Measurements from ENCODE around the gene TNFSF15.

Gene TNFSF15

GRCh38 chr9:114803479-114804265, 2.2 kb downstream of the TNFSF15 start:
- no peaks in the 10 kb centered on the region for H3K36me3 ChIP-seq (ENCODE audit: control insufficient read depth, insufficient read depth, low read length)
- H3K4me1 ChIP-seq (ENCODE audit: control insufficient read depth, insufficient read depth, low read length, poor library complexity, severe bottlenecking): peaks cover 24% of the 10 kb centered on the region
- H3K27ac ChIP-seq (ENCODE audit: low read depth, low read length, severe bottlenecking): no peak overlapping the region
- 88 to 91% methylated on average over 1 of the region's 1 CpG for WGBS, 2 experiments (ENCODE audit: insufficient coverage in 2 of 2)
- no peak overlapping the region for H3K4me3 ChIP-seq (ENCODE audit: extremely low read depth, insufficient read depth, low read length, poor library complexity, severe bottlenecking)
- no peaks in the 10 kb centered on the region for H3K9me3 ChIP-seq (ENCODE audit: control insufficient read depth, low read length)

- WGBS, 2 experiments (ENCODE audit: insufficient coverage in 2 of 2): 100% methylated on average over 1 of the region's 2 CpGs; no CpG with 5 or more reads in 1 of the 2 experiments
- Histone ChIP-seq H3K9me3 (ENCODE audit: control insufficient read depth, low read length) (no peaks in the 10 kb centered on the region), H3K27ac (ENCODE audit: low read depth, low read length, severe bottlenecking) (no peak overlapping the region), H3K4me3 (ENCODE audit: extremely low read depth, insufficient read depth, low read length, poor library complexity, severe bottlenecking) (no peak overlapping the region), H3K4me1 (ENCODE audit: control insufficient read depth, insufficient read depth, low read length, poor library complexity, severe bottlenecking) (peaks cover 14% of the 10 kb centered on the region), H3K36me3 (ENCODE audit: control insufficient read depth, insufficient read depth, low read length) (no peaks in the 10 kb centered on the region)
Measured at GRCh38 chr9:114799925-114800324, 5.9 kb downstream of the TNFSF15 start.

- H3K27ac ChIP-seq (ENCODE audit: low read depth, low read length, severe bottlenecking): no peak overlapping the region
- WGBS, 2 experiments (ENCODE audit: insufficient coverage in 2 of 2): 42 to 44% methylated on average over 3 to 4 of the region's 5 CpGs
- H3K4me1 ChIP-seq (ENCODE audit: control insufficient read depth, insufficient read depth, low read length, poor library complexity, severe bottlenecking): peaks cover 14% of the 10 kb centered on the region
- no peak overlapping the region for H3K4me3 ChIP-seq (ENCODE audit: extremely low read depth, insufficient read depth, low read length, poor library complexity, severe bottlenecking)
- H3K36me3 ChIP-seq (ENCODE audit: control insufficient read depth, insufficient read depth, low read length): no peaks in the 10 kb centered on the region
- no peaks in the 10 kb centered on the region for H3K9me3 ChIP-seq (ENCODE audit: control insufficient read depth, low read length)
Measured at GRCh38 chr9:114799441-114799840, 6.4 kb downstream of the TNFSF15 start.

GRCh38 chr9:114798780-114799427, 6.9 kb downstream of the TNFSF15 start:
- H3K36me3 ChIP-seq (ENCODE audit: control insufficient read depth, insufficient read depth, low read length): no peaks in the 10 kb centered on the region
- H3K27ac ChIP-seq (ENCODE audit: low read depth, low read length, severe bottlenecking): no peak overlapping the region
- peaks cover 14% of the 10 kb centered on the region for H3K4me1 ChIP-seq (ENCODE audit: control insufficient read depth, insufficient read depth, low read length, poor library complexity, severe bottlenecking)
- H3K4me3 ChIP-seq (ENCODE audit: extremely low read depth, insufficient read depth, low read length, poor library complexity, severe bottlenecking): no peak overlapping the region
- H3K9me3 ChIP-seq (ENCODE audit: control insufficient read depth, low read length): no peaks in the 10 kb centered on the region
- WGBS, 2 experiments (ENCODE audit: insufficient coverage in 2 of 2): 83% methylated on average over 1 of the region's 2 CpGs; no CpG with 5 or more reads in 1 of the 2 experiments

GRCh38 chr9:114798101-114798500, 7.7 kb downstream of the TNFSF15 start:
- Histone ChIP-seq H3K4me1 (ENCODE audit: control insufficient read depth, insufficient read depth, low read length, poor library complexity, severe bottlenecking) (peaks cover 10% of the 10 kb centered on the region), H3K27ac (ENCODE audit: low read depth, low read length, severe bottlenecking) (no peak overlapping the region), H3K9me3 (ENCODE audit: control insufficient read depth, low read length) (no peaks in the 10 kb centered on the region), H3K4me3 (ENCODE audit: extremely low read depth, insufficient read depth, low read length, poor library complexity, severe bottlenecking) (no peak overlapping the region), H3K36me3 (ENCODE audit: control insufficient read depth, insufficient read depth, low read length) (no peaks in the 10 kb centered on the region)
- 100% methylated on average over 1 of the region's 1 CpG; no CpG with 5 or more reads in 1 of the 2 experiments for WGBS, 2 experiments (ENCODE audit: insufficient coverage in 2 of 2)

GRCh38 chr9:114792396-114792795, 13.4 kb downstream of the TNFSF15 start:
- H3K27ac ChIP-seq (ENCODE audit: low read depth, low read length, severe bottlenecking): no peak overlapping the region
- H3K4me3 ChIP-seq (ENCODE audit: extremely low read depth, insufficient read depth, low read length, poor library complexity, severe bottlenecking): no peak overlapping the region
- H3K9me3 ChIP-seq (ENCODE audit: control insufficient read depth, low read length): no peaks in the 10 kb centered on the region
- H3K36me3 ChIP-seq (ENCODE audit: control insufficient read depth, insufficient read depth, low read length): no peaks in the 10 kb centered on the region
- no peaks in the 10 kb centered on the region for H3K4me1 ChIP-seq (ENCODE audit: control insufficient read depth, insufficient read depth, low read length, poor library complexity, severe bottlenecking)
- 81 to 83% methylated on average over 4 of the region's 4 CpGs for WGBS, 2 experiments (ENCODE audit: insufficient coverage in 2 of 2)

GRCh38 chr9:114791736-114792135, 14.1 kb downstream of the TNFSF15 start:
- WGBS, 2 experiments (ENCODE audit: insufficient coverage in 2 of 2): 86 to 90% methylated on average over 1 of the region's 2 CpGs
- Histone ChIP-seq H3K9me3 (ENCODE audit: control insufficient read depth, low read length) (no peaks in the 10 kb centered on the region), H3K4me3 (ENCODE audit: extremely low read depth, insufficient read depth, low read length, poor library complexity, severe bottlenecking) (no peak overlapping the region), H3K27ac (ENCODE audit: low read depth, low read length, severe bottlenecking) (no peak overlapping the region), H3K36me3 (ENCODE audit: control insufficient read depth, insufficient read depth, low read length) (no peaks in the 10 kb centered on the region), H3K4me1 (ENCODE audit: control insufficient read depth, insufficient read depth, low read length, poor library complexity, severe bottlenecking) (no peaks in the 10 kb centered on the region)

GRCh38 chr9:114791312-114791711, 14.5 kb downstream of the TNFSF15 start:
- H3K4me3 ChIP-seq (ENCODE audit: extremely low read depth, insufficient read depth, low read length, poor library complexity, severe bottlenecking): no peak overlapping the region
- no peak overlapping the region for H3K27ac ChIP-seq (ENCODE audit: low read depth, low read length, severe bottlenecking)
- H3K9me3 ChIP-seq (ENCODE audit: control insufficient read depth, low read length): no peaks in the 10 kb centered on the region
- no peaks in the 10 kb centered on the region for H3K4me1 ChIP-seq (ENCODE audit: control insufficient read depth, insufficient read depth, low read length, poor library complexity, severe bottlenecking)
- H3K36me3 ChIP-seq (ENCODE audit: control insufficient read depth, insufficient read depth, low read length): no peaks in the 10 kb centered on the region

- H3K4me3 ChIP-seq (ENCODE audit: extremely low read depth, insufficient read depth, low read length, poor library complexity, severe bottlenecking): no peak overlapping the region
- 72 to 79% methylated on average over 4 to 5 of the region's 6 CpGs for WGBS, 2 experiments (ENCODE audit: insufficient coverage in 2 of 2)
- no peaks in the 10 kb centered on the region for H3K4me1 ChIP-seq (ENCODE audit: control insufficient read depth, insufficient read depth, low read length, poor library complexity, severe bottlenecking)
- H3K36me3 ChIP-seq (ENCODE audit: control insufficient read depth, insufficient read depth, low read length): no peaks in the 10 kb centered on the region
- no peaks in the 10 kb centered on the region for H3K9me3 ChIP-seq (ENCODE audit: control insufficient read depth, low read length)
- no peak overlapping the region for H3K27ac ChIP-seq (ENCODE audit: low read depth, low read length, severe bottlenecking)
Measured at GRCh38 chr9:114790521-114790920, 15.3 kb downstream of the TNFSF15 start.

GRCh38 chr9:114789006-114789405, 16.8 kb downstream of the TNFSF15 start:
- Histone ChIP-seq H3K27ac (ENCODE audit: low read depth, low read length, severe bottlenecking) (no peak overlapping the region), H3K4me1 (ENCODE audit: control insufficient read depth, insufficient read depth, low read length, poor library complexity, severe bottlenecking) (no peaks in the 10 kb centered on the region), H3K36me3 (ENCODE audit: control insufficient read depth, insufficient read depth, low read length) (no peaks in the 10 kb centered on the region), H3K9me3 (ENCODE audit: control insufficient read depth, low read length) (no peaks in the 10 kb centered on the region), H3K4me3 (ENCODE audit: extremely low read depth, insufficient read depth, low read length, poor library complexity, severe bottlenecking) (no peak overlapping the region)
- 100% methylated on average over 3 of the region's 3 CpGs; no CpG with 5 or more reads in 1 of the 2 experiments for WGBS, 2 experiments (ENCODE audit: insufficient coverage in 2 of 2)

Data from mesodermal cell (in vitro differentiated cells).